Erythroblast (primary cell): ENCODE measurements around the gene GJA3.

Experiments used
- DNase-seq, 2 experiments: peaks; one replicate each; lab custom pipeline; 2025; lab: John Stamatoyannopoulos, UW
- GATA1 ChIP-seq: IDR thresholded peaks from 2 replicates; pipeline ENCODE4 v1.6.1; 2011; ENCODE audit warnings: low read depth, mild to moderate bottlenecking, control low read depth, low read length, moderate library complexity
- POLR2A ChIP-seq: IDR thresholded peaks from 2 replicates; pipeline ENCODE4 v1.6.1; 2011; ENCODE audit warnings: mild to moderate bottlenecking, low read length

The GJA3 gene

DNA sequence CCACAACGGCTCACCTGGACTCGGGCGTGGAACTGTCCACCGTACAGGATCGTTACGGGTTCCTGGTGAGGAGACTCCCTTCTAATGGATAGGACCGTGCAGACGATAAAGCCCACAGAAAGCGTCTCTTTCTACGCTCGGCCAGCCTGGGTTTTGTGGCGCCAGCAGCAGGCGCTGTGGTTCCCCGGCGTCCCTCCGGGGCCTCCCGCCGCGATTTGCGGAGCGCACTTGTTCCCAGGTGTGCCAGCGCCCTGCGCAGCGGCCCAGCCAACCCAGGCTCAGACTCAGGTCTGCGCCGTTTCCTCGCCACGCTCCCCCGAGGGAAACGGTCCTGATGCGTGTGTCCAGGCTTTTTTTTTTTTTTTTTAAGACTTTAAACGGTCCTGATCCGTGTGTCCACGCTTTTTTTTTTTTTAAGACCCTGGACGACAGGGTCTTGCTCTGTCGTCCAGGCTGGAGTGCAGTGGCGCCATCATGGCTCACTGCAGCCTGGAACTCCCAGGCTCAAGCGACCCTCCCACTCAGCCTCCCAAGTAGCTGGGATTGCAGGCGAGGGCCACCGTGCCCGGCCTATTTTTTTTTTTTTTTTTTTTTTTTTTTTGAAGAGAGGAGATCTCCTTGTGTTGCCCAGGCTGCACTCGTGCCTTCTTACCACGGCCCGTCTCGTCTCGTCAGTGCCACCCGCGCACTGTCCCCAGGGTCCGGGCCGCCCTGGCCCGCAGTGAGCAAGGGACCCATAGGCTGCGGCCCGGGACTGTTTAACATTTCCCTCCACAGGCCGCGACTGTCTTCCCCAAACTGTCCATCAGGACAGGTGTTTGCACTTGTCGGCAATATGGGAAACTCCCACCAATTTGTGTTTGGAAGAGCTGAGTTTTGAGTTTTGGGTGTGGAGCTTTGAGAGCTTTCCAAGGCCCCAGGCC lies 23.8 kb downstream of the GJA3 start:
- TF ChIP-seq POLR2A = no peak
- TF ChIP-seq GATA1 = no peak
- peak; percentile 23 for DNase-seq

DNA sequence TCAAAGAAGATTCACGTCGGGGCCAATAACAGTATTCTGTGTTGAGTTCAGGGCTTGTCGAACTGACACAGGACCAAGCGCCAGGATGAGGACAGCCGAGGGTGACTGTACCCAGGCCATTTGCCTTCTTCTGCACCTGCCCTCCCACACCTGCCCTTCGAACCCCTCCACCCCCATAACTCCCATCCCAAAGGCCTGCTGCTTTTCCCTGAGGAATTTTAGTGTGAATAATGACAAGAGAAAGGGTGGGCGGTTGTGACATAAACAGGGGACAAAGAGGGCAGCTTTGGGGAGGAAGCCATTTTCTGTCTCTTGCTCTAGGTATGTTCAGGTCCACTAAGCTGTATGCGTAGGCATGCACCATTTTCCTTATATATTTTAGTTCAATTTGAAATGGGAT lies 26.1 kb downstream of the GJA3 start:
- DNase-seq = no peak
- no peak for TF ChIP-seq POLR2A
- TF ChIP-seq GATA1 = no peak

DNA sequence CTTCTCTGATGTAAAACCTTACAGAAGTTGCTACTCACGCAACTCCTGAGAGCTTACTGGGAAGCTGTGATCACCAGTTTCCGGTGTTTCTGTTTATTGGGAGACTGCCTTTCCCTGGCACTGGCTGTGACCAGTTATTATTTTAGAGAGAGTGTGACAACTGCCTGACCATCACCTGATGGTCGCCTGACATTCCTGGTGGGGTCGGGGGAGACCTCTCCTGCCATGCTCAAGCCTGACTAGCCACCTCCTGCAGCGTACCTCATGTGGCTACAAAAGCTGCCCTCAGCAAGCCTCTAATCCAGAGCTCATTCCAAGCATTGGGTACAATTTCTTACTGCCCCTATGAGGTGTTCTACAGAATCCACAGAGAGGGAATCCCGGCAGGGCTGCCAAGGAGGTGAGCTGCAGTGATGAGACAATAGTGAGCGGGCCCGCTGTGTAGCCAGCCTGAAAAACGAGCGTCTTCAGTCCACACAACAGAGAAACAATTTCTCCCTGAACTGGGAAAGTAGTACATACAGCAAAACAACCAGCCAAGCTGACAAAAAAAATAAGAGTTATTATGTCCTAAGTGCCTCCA lies 28.7 kb downstream of the GJA3 start:
- TF ChIP-seq GATA1 (no peak), POLR2A (no peak)
- no peak for DNase-seq

DNA sequence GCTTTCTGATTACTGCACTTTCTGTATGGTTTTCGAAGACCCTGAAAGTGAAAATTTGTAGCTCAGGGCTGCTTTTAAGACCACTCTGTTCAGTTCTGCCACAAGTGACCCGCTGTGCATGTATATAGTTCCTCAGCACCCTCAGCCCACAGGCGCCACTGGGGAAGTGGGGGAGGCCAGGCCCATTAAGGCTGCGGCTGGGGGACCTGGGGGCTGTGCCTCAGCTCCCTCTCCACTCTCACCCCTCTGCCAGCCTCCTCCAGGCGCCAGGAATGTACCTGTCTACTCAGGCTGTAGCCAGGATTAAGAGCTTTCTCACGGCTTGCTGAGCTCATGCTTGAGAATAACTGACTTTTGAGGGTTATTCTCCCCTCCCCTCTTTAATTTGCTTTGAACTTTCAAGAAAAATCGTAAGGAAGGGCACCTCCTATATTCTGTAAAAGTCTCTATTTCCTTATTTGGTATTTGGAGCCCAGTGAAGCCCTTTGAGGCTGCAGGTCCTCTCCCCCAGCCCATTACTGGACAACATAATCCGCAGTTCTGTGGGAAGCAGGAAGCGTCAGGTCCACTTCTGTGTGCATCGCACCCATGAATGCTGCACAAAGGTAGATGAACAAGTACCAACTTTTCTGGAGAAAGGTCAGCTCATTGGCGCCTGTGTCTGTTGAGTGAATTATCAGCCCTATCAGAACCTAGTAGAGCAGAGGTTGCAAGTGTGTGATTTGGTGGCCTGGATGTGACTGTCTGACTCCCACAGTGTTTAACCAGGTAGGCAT lies 29.6 kb downstream of the GJA3 start:
- TF ChIP-seq GATA1 (no peak), POLR2A (no peak)
- DNase-seq = no peak

DNA sequence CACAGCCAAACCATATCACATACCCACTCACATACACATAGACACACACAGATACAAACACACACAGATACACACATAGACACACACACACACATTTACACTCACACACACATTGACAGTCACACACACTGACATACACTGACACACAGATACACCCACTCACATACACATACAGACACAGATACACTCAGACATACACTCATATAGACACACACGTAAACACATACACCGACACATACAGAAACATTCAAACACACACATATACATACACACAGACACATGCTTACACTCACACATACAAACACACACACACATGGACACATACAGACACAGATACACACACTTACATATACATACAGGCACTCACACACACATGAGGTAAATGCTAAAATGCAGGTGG lies 30.2 kb downstream of the GJA3 start:
- DNase-seq = no peak
- TF ChIP-seq GATA1 = no peak

DNA sequence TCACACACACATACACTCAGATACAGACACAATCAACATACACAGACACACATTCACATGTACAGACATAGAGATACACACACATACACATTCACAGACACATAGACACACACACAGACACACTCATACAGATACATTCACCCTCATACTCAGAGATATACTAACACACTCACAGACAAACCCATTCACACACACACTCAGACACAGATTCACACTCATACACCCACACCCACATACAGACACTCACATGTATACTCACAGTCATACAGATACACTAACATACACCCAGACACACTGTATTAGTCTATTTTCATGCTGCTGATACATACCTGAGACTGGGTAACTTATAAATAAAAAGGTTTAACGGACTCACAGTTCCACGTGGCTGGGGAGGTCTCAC lies 30.8 kb downstream of the GJA3 start:
- TF ChIP-seq GATA1 (no peak), POLR2A (no peak)
- DNase-seq = no peak

DNA sequence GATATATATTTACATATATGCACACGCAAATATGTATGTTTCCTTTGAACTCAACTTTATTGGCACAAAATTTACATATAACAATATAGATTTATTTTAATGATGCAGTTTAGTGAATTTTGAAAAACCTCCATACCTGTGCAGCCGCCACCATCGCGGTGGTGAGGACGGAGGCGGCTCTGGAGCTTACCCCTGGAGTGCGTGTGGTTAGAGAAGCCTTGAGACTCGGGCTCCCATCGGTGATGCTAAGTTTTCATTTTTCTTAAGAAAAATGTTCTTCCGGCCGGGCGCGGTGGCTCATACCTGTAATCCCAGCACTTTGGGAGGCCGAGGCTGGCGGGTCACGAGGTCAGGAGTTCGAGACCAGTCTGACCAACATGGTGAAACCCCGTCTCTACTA lies 31.8 kb downstream of the GJA3 start:
- no peak for DNase-seq

DNA sequence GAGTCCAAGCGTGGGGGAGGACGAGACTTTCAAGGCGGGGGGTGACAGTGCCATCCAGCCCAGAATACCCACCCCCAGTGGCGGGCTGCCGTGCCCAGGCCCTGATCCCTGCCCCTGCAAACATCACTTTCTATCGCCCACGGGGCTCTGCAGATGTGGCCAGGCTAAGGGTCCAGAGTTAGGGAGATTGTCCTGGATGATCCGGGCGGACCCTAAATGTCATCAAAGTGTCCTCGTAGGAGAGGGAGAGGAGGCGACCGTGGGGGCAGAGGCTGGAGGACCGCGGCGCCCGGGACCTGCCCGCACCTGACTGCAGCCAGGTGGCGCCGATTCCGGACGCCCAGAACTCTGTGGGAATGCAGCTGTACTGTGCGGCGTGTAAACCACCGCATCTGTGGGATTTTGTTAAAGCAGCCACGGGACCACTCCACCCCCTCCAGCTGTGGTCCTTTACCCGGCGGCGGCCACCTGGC lies 32.4 kb downstream of the GJA3 start:
- TF ChIP-seq POLR2A (no peak), GATA1 (no peak)
- no peak for DNase-seq

More for the DNA sequence above, 31.8 kb downstream of the GJA3 start:
- TF ChIP-seq POLR2A (no peak), GATA1 (no peak)

DNA sequence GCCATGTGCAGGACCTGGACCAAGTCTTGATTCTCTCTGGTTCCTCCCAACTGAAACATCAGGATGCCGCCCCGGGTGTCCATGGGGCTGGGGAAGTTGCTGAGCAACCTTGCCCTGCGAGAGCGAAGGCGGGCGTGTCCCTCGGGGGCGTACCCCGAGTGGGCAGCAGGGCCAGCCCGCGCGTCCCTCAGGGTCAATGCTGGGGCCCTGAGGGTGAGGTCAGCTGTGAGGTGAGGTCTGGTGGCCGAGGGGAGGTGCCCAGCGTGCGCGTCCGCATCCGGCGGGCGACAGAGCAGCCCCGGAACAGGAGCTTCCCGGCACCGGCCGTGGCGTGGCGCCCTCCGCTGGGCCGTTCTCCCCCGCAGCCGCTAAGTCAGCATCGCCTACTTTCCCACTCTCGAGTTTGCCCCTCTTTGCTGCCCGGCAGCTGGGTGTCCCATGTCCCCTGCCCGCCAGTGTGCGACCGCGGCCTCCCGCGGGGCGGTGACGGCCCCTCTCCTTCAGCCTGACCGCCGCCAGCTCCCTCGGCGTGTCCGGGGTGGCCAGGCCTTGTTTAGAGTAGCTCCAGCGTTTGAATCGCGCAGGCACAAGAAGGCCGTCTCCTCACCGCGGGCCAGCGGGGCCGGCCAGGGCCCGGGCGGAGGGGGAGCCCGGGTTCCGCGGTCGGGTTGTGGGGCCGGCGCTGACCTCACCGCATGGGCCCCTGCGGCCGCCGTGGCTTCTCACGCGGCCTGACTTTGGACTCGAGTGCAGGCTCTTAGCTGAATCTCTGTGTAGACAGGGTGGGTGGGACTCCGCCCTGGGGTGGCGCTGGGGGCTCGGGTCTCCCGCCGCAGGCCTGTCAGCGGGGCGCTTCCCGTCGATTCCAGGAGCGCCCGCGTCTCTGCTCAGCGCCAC lies 33.0 kb downstream of the GJA3 start:
- TF ChIP-seq POLR2A (peak; percentile 73), GATA1 (no peak)
- DNase-seq = peak; percentile 48 to 56

DNA sequence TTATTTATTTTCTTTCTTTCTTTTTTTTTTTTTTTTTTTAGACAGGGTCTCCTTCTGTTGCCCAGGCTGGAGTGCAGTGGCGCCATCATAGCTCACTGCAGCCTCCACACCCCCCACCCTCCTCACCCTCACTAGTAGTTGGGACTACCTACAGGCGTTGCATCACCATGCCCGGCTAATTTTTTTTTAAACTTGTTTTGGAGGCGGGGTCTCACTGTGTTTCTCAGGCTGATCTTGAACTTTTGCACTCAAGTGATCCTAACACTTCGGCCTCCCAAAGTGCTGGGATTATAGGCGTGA lies 33.6 kb downstream of the GJA3 start:
- DNase-seq = peak in 1 of 2 experiments; percentile 32
- TF ChIP-seq POLR2A (no peak), GATA1 (no peak)

DNA sequence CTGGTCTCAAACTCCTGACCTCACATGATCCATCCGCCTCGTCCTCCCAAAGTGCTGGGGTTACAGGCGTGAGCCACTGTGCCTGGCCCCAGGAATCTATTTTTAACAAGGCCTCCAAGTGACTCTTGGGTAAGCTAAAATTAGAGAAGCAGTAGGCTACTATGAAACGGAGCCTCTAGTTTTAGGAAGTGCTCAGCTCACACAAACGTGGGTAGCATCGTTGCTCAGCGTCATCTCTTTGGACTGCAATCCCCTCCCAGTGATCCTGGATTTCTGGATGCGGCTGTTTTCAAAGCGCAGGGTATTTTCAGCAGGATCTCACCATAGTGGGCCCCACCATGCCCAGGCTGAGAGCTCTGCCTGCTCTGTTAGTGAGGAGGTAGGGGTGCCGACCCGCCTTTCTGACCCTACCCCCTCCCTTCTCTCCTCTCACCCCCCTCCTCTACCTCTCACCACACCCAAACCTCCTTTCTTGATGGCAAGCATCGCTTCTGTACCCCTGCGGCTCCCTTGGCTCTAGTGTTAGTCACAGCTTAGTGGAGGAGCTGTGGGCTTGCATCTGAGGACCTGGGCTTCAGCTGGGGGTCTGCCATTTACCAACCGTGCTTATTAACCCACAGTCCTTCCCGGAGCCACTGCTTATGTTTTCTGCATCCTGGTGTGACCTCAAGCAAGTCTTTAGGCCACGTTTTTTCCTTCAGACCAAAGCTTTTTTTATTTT lies 34.2 kb downstream of the GJA3 start:
- DNase-seq = no peak
- TF ChIP-seq POLR2A (no peak), GATA1 (no peak)

DNA sequence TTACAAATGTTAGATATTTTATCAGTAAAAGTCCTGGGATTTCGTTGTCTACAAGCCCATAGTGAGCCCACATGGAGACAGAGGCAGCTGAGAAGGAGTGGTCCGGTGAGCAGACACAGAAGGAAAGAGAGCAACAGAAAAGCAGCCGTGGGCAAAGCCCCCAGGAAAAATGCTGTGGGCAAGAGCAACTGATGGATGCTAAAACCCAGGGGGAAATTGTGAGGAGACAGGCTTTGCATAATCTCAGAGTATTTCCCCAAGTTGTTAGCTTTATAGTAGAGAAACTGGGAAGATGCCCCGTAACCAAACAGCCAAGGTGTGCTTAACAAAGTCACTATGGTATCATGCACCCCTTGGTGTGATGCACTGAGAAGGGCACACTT lies 35.1 kb downstream of the GJA3 start:
- TF ChIP-seq GATA1 (no peak), POLR2A (no peak)
- no peak for DNase-seq
